HAP-1 (cell line): ENCODE measurements around the gene CTLA4.

Source experiments
- DNase-seq, 2 experiments: peaks; one replicate each; pipeline ENCODE4 v3.0.0-alpha.2; 2016 to 2020; ENCODE audit warnings: low spot score in 2 of 2
- H3K27me3 ChIP-seq: fragments of 250-450 bp; sonication (Bioruptor Pico); 2 replicates; pipeline ENCODE4 v1.5.1; 2020; ENCODE audit warnings: low read depth, mild to moderate bottlenecking, moderate library complexity
- H3K36me3 ChIP-seq: fragments of 250-450 bp; sonication (Bioruptor Pico); replicated peaks from 2 replicates; pipeline ENCODE4 v1.5.1; 2020; ENCODE audit warnings: mild to moderate bottlenecking
- H3K4me1 ChIP-seq: fragments of 250-450 bp; sonication (Bioruptor Pico); 2 replicates; pipeline ENCODE4 v1.5.1; 2020; ENCODE audit warnings: mild to moderate bottlenecking
- H3K4me3 ChIP-seq: fragments of 250-450 bp; sonication (Bioruptor Pico); 2 replicates; pipeline ENCODE4 v1.5.1; 2020; ENCODE audit warnings: mild to moderate bottlenecking, moderate library complexity
- H3K9me3 ChIP-seq: fragments of 250-450 bp; sonication (Bioruptor Pico); 2 replicates; pipeline ENCODE4 v1.5.1; 2020; ENCODE audit warnings: mild to moderate bottlenecking, moderate library complexity
- in situ Hi-C: fragments of 300-500 bp; cut with MboI; formaldehyde crosslinking; loops from 3 replicates; pipeline ENCODE4 v1.14.3; 2020; ENCODE audit warnings: low sequenced_read_pairs, inconsistent platforms, mixed read lengths

CTLA4 gene

DNA sequence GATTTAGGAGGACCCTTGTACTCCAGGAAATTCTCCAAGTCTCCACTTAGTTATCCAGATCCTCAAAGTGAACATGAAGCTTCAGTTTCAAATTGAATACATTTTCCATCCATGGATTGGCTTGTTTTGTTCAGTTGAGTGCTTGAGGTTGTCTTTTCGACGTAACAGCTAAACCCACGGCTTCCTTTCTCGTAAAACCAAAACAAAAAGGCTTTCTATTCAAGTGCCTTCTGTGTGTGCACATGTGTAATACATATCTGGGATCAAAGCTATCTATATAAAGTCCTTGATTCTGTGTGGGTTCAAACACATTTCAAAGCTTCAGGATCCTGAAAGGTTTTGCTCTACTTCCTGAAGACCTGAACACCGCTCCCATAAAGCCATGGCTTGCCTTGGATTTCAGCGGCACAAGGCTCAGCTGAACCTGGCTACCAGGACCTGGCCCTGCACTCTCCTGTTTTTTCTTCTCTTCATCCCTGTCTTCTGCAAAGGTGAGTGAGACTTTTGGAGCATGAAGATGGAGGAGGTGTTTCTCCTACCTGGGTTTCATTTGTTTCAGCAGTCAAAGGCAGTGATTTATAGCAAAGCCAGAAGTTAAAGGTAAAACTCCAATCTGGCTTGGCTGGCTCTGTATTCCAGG lies at the start of gene CTLA4:
TSS of gene CTLA4 (plus strand) at position 211 of the 640 bp plus-strand sequence. CDS start at position 383, 172 bp downstream.
- no peaks in the 10 kb centered on the region for H3K27me3 ChIP-seq
- no peak within 1 kb of the TSS for H3K4me3 ChIP-seq
- H3K4me1 ChIP-seq: no peaks in the 10 kb centered on the region
- DNase-seq: no peak
- in situ Hi-C loops: no loop called here
- no peaks in the 10 kb centered on the region for H3K36me3 ChIP-seq
- no peaks in the 10 kb centered on the region for H3K9me3 ChIP-seq

DNA sequence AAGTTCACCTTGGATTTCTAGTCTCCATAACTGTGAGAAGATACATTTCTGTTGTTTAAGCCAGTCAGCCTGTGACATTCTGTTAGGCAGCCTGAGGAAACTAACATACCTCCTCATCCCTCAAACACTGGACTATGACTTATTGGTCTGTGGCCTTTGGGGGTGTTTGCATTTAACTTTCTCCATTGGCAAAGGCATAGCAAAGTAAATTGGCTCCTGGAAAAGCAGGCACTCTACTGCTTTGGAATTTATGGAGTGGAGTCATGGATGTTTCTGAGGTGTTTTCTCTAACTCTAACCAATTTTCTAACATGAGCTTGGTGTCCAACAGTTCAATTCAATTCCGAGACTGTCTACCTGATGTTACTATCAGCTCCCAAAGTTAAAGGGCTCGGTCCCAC lies 48.9 kb upstream of the CTLA4 start:
- Histone ChIP-seq H3K4me3 (no peak overlapping the region), H3K27me3 (peaks cover 22% of the 10 kb centered on the region), H3K9me3 (no peaks in the 10 kb centered on the region), H3K4me1 (no peaks in the 10 kb centered on the region; the same call in 1 of the 2 replicates), H3K36me3 (no peaks in the 10 kb centered on the region)
- in situ Hi-C loops: loop anchor here (25.0 kb wide), 1 partner anchor 1231 kb away; no protein-coding TSS in a partner anchor
- no peak for DNase-seq

DNA sequence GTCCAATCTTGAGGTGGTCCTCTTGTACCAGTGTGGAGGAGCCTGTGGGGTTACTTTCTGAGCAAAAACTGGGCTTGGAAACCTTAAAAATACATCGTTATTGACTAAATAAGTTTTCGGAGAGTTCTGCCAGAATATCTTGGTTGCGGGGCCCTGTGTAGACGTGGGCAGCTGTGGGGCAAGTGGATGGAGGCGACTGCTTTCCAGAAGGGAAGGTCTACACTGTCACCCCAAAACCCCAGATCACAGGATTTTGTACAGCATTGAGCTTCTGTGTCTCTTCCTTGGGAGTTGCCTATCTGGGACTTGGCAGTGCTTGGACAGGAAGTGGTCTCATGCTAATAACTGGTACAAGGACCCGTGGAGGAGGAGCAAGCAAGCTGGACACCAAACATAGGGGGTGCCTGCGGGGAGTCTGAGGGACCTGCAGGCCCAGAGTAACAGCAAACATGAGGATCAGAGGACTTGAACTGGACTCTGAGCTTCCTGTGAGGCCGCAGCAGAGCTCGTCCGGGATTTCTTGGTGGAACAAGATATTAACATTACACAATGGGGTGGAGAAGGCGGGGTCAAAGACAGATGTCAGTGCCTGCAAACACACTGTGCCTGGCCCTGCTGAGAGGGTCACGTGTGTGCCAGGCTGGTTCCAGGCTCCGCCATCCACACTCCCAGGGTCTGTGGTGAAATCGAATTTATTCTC lies 48.0 kb upstream of the CTLA4 start:
- Histone ChIP-seq H3K4me3 (no peak overlapping the region), H3K27me3 (peaks cover 28% of the 10 kb centered on the region), H3K36me3 (no peaks in the 10 kb centered on the region), H3K4me1 (no peaks in the 10 kb centered on the region; the same call in 1 of the 2 replicates), H3K9me3 (no peaks in the 10 kb centered on the region)
- in situ Hi-C loops: loop anchor here (25.0 kb wide), 1 partner anchor 1232 kb away; no protein-coding TSS in a partner anchor
- DNase-seq: no peak

DNA sequence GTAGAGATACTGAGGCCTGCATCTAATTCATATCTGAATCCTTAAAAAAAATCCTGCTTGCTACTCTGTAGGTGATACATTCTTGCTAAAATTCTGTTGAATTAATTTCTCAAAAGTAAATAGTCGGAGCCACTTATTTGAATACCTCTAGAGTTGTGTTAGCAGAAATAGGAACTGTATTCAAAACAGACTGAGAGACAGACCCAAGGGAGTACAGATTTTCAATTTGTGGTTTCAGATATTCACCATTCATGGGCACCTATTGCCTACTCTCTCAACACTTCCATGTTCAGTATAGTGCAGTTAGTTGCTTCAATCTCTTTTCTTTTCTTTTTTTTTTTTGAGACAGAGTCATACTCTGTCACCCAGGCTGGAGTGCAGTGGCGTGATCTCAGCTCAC lies 46.6 kb upstream of the CTLA4 start:
- Histone ChIP-seq H3K9me3 (no peaks in the 10 kb centered on the region), H3K27me3 (peaks cover 25% of the 10 kb centered on the region), H3K4me3 (no peak overlapping the region), H3K36me3 (no peaks in the 10 kb centered on the region), H3K4me1 (no peaks in the 10 kb centered on the region)
- in situ Hi-C loops: loop anchor here (25.0 kb wide), 1 partner anchor 1234 kb away; no protein-coding TSS in a partner anchor
- DNase-seq: no peak

DNA sequence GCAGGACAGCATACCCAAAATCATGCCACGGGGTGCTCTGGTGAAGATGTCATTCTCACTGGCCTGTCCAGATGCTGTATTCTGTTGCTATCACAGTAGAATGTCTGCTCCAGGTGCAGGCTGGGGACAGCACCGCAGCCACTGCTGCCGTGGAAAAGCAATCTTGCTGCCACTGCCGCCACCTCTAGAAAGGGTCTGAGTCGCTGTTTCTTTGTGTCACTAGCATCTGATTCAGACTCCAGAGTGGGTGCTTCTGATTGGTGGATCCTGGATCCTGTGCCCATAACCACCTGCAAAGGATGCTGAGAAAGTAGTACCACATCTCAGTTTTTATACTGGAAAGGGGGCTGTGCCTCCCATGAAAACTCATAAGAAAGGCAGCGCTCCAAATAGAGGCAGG lies 45.3 kb upstream of the CTLA4 start:
- no peaks in the 10 kb centered on the region for H3K36me3 ChIP-seq
- no peaks in the 10 kb centered on the region for H3K4me1 ChIP-seq
- in situ Hi-C loops: loop anchor here (25.0 kb wide), 1 partner anchor 1235 kb away; no protein-coding TSS in a partner anchor
- H3K4me3 ChIP-seq: no peak overlapping the region
- no peaks in the 10 kb centered on the region for H3K9me3 ChIP-seq
- no peak for DNase-seq
- peaks cover 17% of the 10 kb centered on the region for H3K27me3 ChIP-seq

DNA sequence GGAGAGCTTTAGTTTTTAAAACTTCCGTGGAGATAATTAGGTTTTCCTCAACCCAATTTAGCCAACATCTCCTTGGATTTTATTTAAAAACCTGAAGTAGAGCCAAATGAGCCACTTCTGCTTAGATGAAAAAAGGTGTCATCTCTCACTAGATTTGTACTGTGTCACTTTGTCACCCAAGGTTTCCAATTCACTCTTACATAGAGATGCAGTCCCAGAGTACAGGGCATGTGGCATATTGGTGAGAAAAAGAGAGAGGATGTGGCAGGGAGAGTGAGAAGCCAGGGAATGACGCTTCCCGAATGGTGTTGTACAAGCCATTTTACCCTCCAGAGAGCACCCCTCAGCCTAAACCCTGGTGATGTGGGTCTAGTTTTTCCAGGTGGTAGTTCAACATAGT lies 44.4 kb upstream of the CTLA4 start:
- H3K4me1 ChIP-seq: no peaks in the 10 kb centered on the region
- H3K27me3 ChIP-seq: peaks cover 17% of the 10 kb centered on the region
- no peak overlapping the region for H3K4me3 ChIP-seq
- DNase-seq: no peak
- H3K36me3 ChIP-seq: no peaks in the 10 kb centered on the region
- H3K9me3 ChIP-seq: no peaks in the 10 kb centered on the region
- in situ Hi-C loops: loop anchor here (25.0 kb wide), 1 partner anchor 1236 kb away; no protein-coding TSS in a partner anchor

DNA sequence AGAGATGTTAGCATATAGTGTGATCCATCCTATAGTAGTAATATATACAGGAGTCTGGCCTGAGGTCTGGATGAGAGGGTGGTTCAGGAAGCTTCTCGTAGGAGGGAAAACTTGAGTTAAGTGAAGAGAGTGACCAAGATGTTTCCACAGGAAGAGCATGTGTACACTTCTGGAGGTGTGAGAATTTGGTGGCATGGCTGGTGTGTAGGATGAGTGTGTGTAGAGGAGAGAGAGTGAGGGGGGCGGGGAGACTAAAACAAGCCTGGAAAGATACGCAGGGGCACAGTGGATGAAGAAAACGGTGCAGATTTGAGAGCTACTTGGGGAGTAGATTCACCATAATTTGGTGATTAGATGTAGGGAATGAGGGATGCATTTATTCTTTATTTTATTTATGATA lies 43.5 kb upstream of the CTLA4 start:
- no peaks in the 10 kb centered on the region for H3K36me3 ChIP-seq
- in situ Hi-C loops: loop anchor here (25.0 kb wide), 1 partner anchor 1237 kb away; no protein-coding TSS in a partner anchor
- peaks cover 17% of the 10 kb centered on the region for H3K27me3 ChIP-seq
- no peaks in the 10 kb centered on the region for H3K4me1 ChIP-seq
- DNase-seq: no peak
- no peaks in the 10 kb centered on the region for H3K9me3 ChIP-seq
- no peak overlapping the region for H3K4me3 ChIP-seq

DNA sequence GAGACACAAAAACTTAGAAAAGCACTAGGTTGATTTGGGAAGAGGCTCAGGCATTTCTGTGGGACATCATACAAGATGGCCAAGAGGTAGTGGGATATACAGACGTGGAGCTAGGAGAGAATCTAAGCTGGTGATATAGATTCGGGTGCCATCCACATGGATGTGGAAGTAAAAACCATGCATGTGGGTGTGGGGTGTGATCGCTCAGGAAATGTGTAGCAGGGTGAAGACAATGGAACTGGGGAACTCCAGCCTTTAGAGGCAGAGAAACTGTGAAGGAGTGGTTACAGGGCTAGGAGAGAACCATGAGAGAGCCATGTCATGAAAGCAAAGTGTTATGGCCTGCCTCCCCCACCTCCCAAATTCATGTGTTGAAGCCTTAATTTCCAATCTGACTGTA lies 43.0 kb upstream of the CTLA4 start:
- no peak for DNase-seq
- Histone ChIP-seq H3K4me1 (no peaks in the 10 kb centered on the region), H3K9me3 (no peaks in the 10 kb centered on the region), H3K27me3 (peaks cover 17% of the 10 kb centered on the region), H3K4me3 (no peak overlapping the region), H3K36me3 (no peaks in the 10 kb centered on the region)
- in situ Hi-C loops: loop anchor here (25.0 kb wide), 1 partner anchor 1237 kb away; no protein-coding TSS in a partner anchor

DNA sequence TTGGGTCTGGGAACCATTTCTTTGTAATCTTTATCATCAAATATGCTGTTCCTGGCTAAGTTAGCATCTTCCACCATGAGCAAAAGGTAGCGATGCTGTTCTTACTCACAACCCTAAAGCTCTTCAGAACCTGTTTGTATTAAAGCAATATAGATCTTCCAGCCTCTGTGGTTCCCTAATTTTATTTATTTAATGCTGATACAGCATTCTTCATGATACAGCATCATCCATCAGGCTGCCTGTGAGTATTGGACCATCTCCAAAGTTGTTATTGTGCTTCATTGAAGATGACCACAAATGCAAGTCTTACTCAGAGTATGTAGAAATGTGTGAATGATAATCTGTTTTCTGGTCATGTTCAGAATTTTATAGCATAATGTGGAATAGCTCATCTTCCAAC lies 40.9 kb upstream of the CTLA4 start:
- no peak for DNase-seq
- Histone ChIP-seq H3K4me3 (no peak overlapping the region), H3K36me3 (no peaks in the 10 kb centered on the region), H3K4me1 (no peaks in the 10 kb centered on the region), H3K9me3 (no peaks in the 10 kb centered on the region), H3K27me3 (peaks cover 20% of the 10 kb centered on the region)
- in situ Hi-C loops: no loop called here

DNA sequence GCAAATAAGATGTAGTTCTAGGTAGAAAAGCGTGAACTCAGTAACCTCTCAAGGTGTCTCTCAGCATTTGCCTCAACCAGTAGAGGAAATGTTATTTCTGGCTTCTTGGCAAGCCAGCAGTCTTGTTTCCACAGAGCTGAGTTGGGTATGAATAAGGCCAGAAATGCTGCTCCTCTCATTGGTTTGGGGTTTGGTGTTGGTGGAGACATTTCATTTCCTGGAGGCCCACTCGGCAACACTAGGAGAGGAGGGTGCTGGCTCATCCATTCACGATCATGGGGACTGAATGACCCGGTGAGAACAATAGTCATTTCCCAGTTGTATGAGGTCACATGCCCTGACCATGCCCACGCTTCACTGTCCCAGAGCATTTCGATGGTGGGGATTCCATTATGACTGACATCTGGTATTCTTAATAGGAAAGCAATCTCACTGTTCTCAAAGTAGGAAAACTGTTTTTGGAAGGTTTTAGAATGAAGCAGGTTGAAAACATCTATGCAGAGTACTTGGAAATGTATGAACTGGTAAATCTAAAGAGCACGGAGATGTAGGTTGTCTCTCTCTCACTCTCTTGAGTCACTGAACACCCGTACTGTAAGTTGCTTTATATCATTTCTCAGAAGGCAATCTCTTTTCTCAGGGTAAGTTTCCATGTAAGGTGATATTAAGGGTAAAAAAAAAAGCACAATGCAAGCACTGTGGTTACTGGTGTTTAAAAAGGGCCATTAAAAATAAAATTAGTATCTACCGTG lies 37.1 kb upstream of the CTLA4 start:
- no peaks in the 10 kb centered on the region for H3K9me3 ChIP-seq
- no peak overlapping the region for H3K4me3 ChIP-seq
- in situ Hi-C loops: no loop called here
- H3K36me3 ChIP-seq: no peaks in the 10 kb centered on the region
- H3K4me1 ChIP-seq: no peaks in the 10 kb centered on the region
- no peak for DNase-seq
- H3K27me3 ChIP-seq: 0 out of 2 replicates have a peak, but pooled peaks cover 2% of the 10 kb centered on the region

DNA sequence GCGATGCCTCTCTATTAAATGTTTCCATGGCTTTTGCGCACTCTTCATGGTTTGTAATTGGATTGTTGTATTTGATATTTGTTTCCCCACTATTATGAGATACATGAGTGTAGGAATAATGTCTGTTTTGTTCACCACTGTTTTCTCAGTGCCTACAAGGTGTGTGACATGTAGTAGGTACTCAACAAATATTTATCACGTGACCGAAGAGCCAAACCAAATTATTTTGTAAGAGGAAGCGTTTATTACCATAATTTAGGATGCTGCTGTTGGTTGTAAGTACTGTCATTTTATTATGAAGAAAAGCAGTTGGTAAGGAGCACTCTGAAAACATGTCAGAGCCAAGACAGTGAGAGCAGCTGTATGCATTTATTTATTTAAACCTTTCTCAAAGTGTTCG lies 32.2 kb upstream of the CTLA4 start:
- in situ Hi-C loops: no loop called here
- Histone ChIP-seq H3K36me3 (no peaks in the 10 kb centered on the region), H3K9me3 (no peaks in the 10 kb centered on the region; the same call in 1 of the 2 replicates), H3K27me3 (peaks cover 11% of the 10 kb centered on the region; the same call in 1 of the 2 replicates), H3K4me3 (no peak overlapping the region), H3K4me1 (no peaks in the 10 kb centered on the region)
- no peak for DNase-seq

DNA sequence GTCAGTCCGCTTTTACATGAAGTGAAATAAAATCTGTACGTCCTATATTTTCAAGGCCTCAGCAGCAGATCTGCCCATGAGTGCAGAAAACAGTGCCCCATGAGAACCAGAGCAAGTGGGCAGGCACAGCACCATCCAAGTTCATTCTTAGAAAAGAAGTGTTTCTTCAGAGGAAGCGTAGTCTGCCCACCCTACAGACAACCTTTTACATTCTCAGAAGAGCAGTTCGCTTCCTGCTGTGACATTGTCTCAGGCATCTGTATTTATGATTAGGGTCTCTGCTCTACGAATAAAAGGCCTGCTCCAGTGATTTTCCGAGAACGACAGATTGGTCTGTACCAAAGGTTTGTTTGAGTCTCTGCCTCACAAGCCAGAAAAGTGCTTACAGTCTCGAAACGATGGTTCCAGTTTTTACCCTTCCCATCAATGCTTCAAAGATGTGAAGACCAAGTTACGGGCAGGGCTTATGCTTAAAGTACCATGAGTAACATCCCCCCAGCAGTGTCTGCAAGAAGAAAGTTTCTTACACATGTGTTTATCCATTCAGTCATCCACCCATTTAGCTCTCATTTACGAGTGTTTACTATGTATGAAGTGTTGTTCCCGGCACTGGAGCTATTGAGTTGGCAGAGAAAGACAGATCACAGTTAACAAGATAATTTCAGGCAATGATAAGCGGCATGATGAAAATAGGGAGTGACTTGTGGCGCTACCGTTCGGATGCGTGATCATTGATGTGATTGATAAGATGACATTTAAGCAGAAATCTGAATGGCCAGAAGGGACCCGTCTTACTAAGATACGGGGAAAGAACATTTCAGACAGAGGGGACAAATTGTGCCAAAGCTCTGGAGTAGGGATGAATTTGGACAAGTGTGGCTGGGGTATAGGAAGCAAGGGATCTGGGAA lies 31.4 kb upstream of the CTLA4 start:
- Histone ChIP-seq H3K36me3 (no peaks in the 10 kb centered on the region), H3K9me3 (no peaks in the 10 kb centered on the region; the same call in 1 of the 2 replicates), H3K4me1 (no peaks in the 10 kb centered on the region), H3K27me3 (peaks cover 11% of the 10 kb centered on the region; the same call in 1 of the 2 replicates), H3K4me3 (no peak overlapping the region)
- DNase-seq: no peak
- in situ Hi-C loops: no loop called here
